Parathyroid adenoma (tissue), 2 donors: ENCODE data around the gene ALK.

Experiments used
- H2AFZ ChIP-seq: fragments of 300-600 bp; sonication (generic); one replicate; pipeline ENCODE4 v1.7.0; 2017; ENCODE audit warnings: antibody characterized with exemption, mild to moderate bottlenecking
- H3K27ac ChIP-seq: fragments of 300-600 bp; sonication (generic); one replicate; pipeline ENCODE4 v1.7.0; 2017
- H3K27me3 ChIP-seq: fragments of 300-600 bp; sonication (generic); one replicate; pipeline ENCODE4 v1.7.0; 2017; ENCODE audit warnings: low read length; ENCODE audit not compliant: control insufficient read depth, insufficient read depth
- H3K36me3 ChIP-seq: fragments of 300-600 bp; sonication (generic); one replicate; pipeline ENCODE4 v1.7.0; 2017; ENCODE audit warnings: low read length; ENCODE audit not compliant: control insufficient read depth, insufficient read depth
- H3K4me1 ChIP-seq: fragments of 300-600 bp; sonication (generic); one replicate; pipeline ENCODE4 v1.7.0; 2017; ENCODE audit warnings: control low read depth
- H3K4me2 ChIP-seq: fragments of 300-600 bp; sonication (generic); one replicate; pipeline ENCODE4 v1.7.0; 2017; ENCODE audit warnings: low read length
- H3K4me3 ChIP-seq: fragments of 300-600 bp; sonication (generic); one replicate; pipeline ENCODE4 v1.7.0; 2017; ENCODE audit warnings: low read depth, low read length
- H3K79me2 ChIP-seq: fragments of 300-600 bp; sonication (generic); one replicate; pipeline ENCODE4 v1.7.0; 2017; ENCODE audit warnings: control low read depth
- H3K9ac ChIP-seq: fragments of 300-600 bp; sonication (generic); one replicate; pipeline ENCODE4 v1.7.0; 2017; ENCODE audit warnings: mild to moderate bottlenecking
- H3K9me3 ChIP-seq: fragments of 300-600 bp; sonication (generic); one replicate; pipeline ENCODE4 v1.7.0; 2017; ENCODE audit warnings: low read length; ENCODE audit not compliant: control insufficient read depth
- CTCF ChIP-seq: fragments of 300-600 bp; sonication (generic); IDR thresholded peaks from one replicate; pipeline ENCODE4 v1.7.0; 2017; ENCODE audit warnings: antibody characterized with exemption, mild to moderate bottlenecking
- donor health status: primary hyperparathyroidism.

Gene ALK

GRCh38 chr2:29219374-29219773, 702.0 kb downstream of the ALK start:
- no peak overlapping the region for H3K4me3 ChIP-seq
- TF ChIP-seq CTCF, result no peak
- no peaks in the 10 kb centered on the region for H3K79me2 ChIP-seq
- H3K9ac ChIP-seq, result no peak overlapping the region
- no peak overlapping the region for H2AFZ ChIP-seq
- H3K4me2 ChIP-seq, result no peak overlapping the region
- no peaks in the 10 kb centered on the region for H3K27me3 ChIP-seq
- H3K9me3 ChIP-seq, result no peaks in the 10 kb centered on the region
- H3K4me1 ChIP-seq, result no peaks in the 10 kb centered on the region
- no peak overlapping the region for H3K27ac ChIP-seq
- no peaks in the 10 kb centered on the region for H3K36me3 ChIP-seq

- Histone ChIP-seq H2AFZ (no peak overlapping the region), H3K9ac (no peak overlapping the region), H3K4me1 (no peaks in the 10 kb centered on the region), H3K36me3 (no peaks in the 10 kb centered on the region), H3K27me3 (no peaks in the 10 kb centered on the region), H3K4me2 (no peak overlapping the region), H3K9me3 (no peaks in the 10 kb centered on the region), H3K4me3 (no peak overlapping the region), H3K79me2 (no peaks in the 10 kb centered on the region), H3K27ac (no peak overlapping the region)
- no peak for TF ChIP-seq CTCF
These were observed 702.7 kb downstream of the ALK start for GRCh38 chr2:29218550-29219125.

- Histone ChIP-seq H2AFZ (no peak overlapping the region), H3K27ac (no peak overlapping the region), H3K9me3 (no peaks in the 10 kb centered on the region), H3K36me3 (no peaks in the 10 kb centered on the region), H3K79me2 (no peaks in the 10 kb centered on the region), H3K9ac (no peak overlapping the region), H3K4me2 (no peak overlapping the region), H3K4me3 (no peak overlapping the region), H3K27me3 (no peaks in the 10 kb centered on the region), H3K4me1 (no peaks in the 10 kb centered on the region)
- no peak for TF ChIP-seq CTCF
These were observed 703.3 kb downstream of the ALK start for GRCh38 chr2:29218071-29218470.

GRCh38 chr2:29216609-29216909, 704.8 kb downstream of the ALK start:
- no peaks in the 10 kb centered on the region for H3K27me3 ChIP-seq
- no peak for TF ChIP-seq CTCF
- no peak overlapping the region for H2AFZ ChIP-seq
- no peaks in the 10 kb centered on the region for H3K79me2 ChIP-seq
- no peaks in the 10 kb centered on the region for H3K9me3 ChIP-seq
- H3K36me3 ChIP-seq, result no peaks in the 10 kb centered on the region
- H3K4me1 ChIP-seq, result no peaks in the 10 kb centered on the region
- H3K9ac ChIP-seq, result no peak overlapping the region
- no peak overlapping the region for H3K4me3 ChIP-seq
- no peak overlapping the region for H3K27ac ChIP-seq
- H3K4me2 ChIP-seq, result no peak overlapping the region

GRCh38 chr2:29215739-29216608, 705.4 kb downstream of the ALK start:
- Histone ChIP-seq H3K4me1 (no peaks in the 10 kb centered on the region), H3K36me3 (no peaks in the 10 kb centered on the region), H3K27ac (no peak overlapping the region), H3K27me3 (no peaks in the 10 kb centered on the region), H3K9me3 (no peaks in the 10 kb centered on the region), H2AFZ (no peak overlapping the region), H3K4me3 (no peak overlapping the region), H3K4me2 (no peak overlapping the region), H3K79me2 (no peaks in the 10 kb centered on the region), H3K9ac (no peak overlapping the region)
- no peak for TF ChIP-seq CTCF
